HEK293 (cell line): ENCODE data around the gene PLXNA2.

Experiments
- REST ChIP-seq: fragments of 450-650 bp; formaldehyde crosslinking; IDR thresholded peaks from 2 replicates; pipeline ENCODE4 v1.5.1; 2016; ENCODE audit warnings: missing biosample characterization, missing genetic modification characterization
- ZNF639 ChIP-seq: fragments of 450-650 bp; formaldehyde crosslinking; IDR thresholded peaks from 2 replicates; pipeline ENCODE4 v1.5.1; 2016; ENCODE audit warnings: missing biosample characterization, missing genetic modification characterization

DNA sequence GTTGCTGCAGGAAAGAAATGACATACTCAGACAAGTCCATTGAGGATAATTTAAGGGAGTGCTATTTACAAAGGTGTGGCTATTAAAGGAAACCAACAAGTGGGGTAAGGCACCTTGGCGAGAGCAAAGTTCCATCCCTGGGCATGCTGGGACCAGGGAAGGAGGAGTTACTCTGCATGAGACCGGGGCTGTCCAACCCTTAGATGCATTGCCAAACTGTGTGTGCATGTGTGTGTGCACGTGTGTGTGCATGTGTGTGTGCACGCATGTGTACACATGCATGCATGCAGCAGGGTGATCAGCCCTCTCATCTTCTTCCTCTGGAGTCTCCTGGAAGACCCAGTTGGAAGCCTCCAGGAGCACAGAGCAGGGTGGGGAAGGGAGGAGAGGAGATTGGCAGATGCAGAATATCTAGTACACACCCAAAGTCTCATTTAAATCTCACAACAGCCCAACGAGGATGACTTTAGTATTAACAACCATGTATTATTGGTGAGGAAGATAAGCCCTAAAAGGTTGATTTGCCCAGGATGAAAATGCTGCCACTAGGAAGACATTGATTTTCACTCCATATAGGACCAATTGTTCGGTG, 261.0 kb downstream of the PLXNA2 start:
- no peak for TF ChIP-seq REST
- no peak for TF ChIP-seq ZNF639 (tag by site-specific recombination)
